Activated B cell treated with CpG ODN at 0.5 μM for 24 hours (primary cell): Measurements from ENCODE around the gene FCHO1. TPM values are rescaled to one million over a fixed set of nuclear protein-coding genes. Genes with fewer than 3 reads are reported as not detected.
A peak's percentile ranks its signal among the peaks of the same experiment; 100 is the strongest.
"Not testable (repeated sequence)": the region's sequence is repeated elsewhere in the genome, so short reads cannot be mapped to it uniquely, and the experiment has no call there.

Experiments
- ATAC-seq: fragments of 200-7000 bp; cut with Tn5 transposase; one replicate; pipeline ENCODE4 v1.10.0; 2021; ENCODE audit warnings: low read depth, mild to moderate bottlenecking, moderate library complexity
- CTCF ChIA-PET: fragments of 350-600 bp; sonication (Branson Sonifier 250); formaldehyde crosslinking; loops from one replicate; lab custom pipeline; 2021; ENCODE audit warnings: antibody characterized with exemption; lab: Charles Lee
- POLR2A ChIA-PET: fragments of 350-600 bp; sonication (Branson Sonifier 250); formaldehyde crosslinking; loops from one replicate; lab custom pipeline; 2021; ENCODE audit warnings: antibody characterized with exemption; lab: Charles Lee
- DNase-seq: peaks from one replicate; pipeline ENCODE4 v3.0.0; 2022
- H3K27ac Mint-ChIP-seq: one replicate; pipeline ENCODE4 v1.8.0; 2020; ENCODE audit warnings: mixed read lengths
- H3K27me3 Mint-ChIP-seq: one replicate; pipeline ENCODE4 v1.8.0; 2021; ENCODE audit warnings: mixed read lengths
- H3K36me3 Mint-ChIP-seq: one replicate; pipeline ENCODE4 v1.8.0; 2021; ENCODE audit warnings: low read depth, mixed read lengths
- H3K4me1 Mint-ChIP-seq: one replicate; pipeline ENCODE4 v1.8.0; 2021; ENCODE audit warnings: mixed read lengths
- H3K4me3 Mint-ChIP-seq: one replicate; pipeline ENCODE4 v1.8.0; 2020; ENCODE audit warnings: mild to moderate bottlenecking, mixed read lengths
- H3K9me3 Mint-ChIP-seq: one replicate; pipeline ENCODE4 v1.8.0; 2020; ENCODE audit warnings: mixed read lengths
- CTCF ChIP-seq: fragments of 200-600 bp; IDR thresholded peaks from one replicate; pipeline ENCODE4 v1.8.0; 2022; ENCODE audit warnings: antibody characterized with exemption, mild to moderate bottlenecking
- intact Hi-C: fragments of 100-400 bp; cut with micrococcal nuclease; formaldehyde crosslinking; loops from one replicate; pipeline ENCODE4 v1.15.1; 2024
- total RNA-seq: library from RNA; stranded (reverse); gene quantifications from 2 replicates; pipeline ENCODE4 v1.2.3, GENCODE V29; 2022

The FCHO1 gene
- total RNA-seq, 1 donor from 2014 or later = 103 TPM

GRCh38 chr19:17778968-17779929, 28.0 kb downstream of the FCHO1 start:
- Mint-ChIP-seq H3K27ac (peak overlapping the region; percentile 68), H3K4me3 (no peak overlapping the region), H3K27me3 (no peaks in the 10 kb centered on the region), H3K9me3 (no peaks in the 10 kb centered on the region), H3K36me3 (peaks cover 61% of the 10 kb centered on the region), H3K4me1 (peaks cover 45% of the 10 kb centered on the region)
- no peak for TF ChIP-seq CTCF
- no peak for DNase-seq
- intact Hi-C loops = loop anchor here (5.0 kb wide), 2 partner anchors 42 to 153 kb away; partner anchors contain the start of gene CCDC124
- CTCF ChIA-PET = no interaction called here
- ATAC-seq = no peak
- POLR2A ChIA-PET = interaction anchor here (0.6 to 6.9 kb wide), 4 partner anchors 26 to 251 kb away, joined by 3 to 109 read pairs (median 10); partner anchors contain the start of gene FCHO1

- Mint-ChIP-seq H3K27ac (no peak overlapping the region), H3K4me1 (peaks cover 40% of the 10 kb centered on the region), H3K27me3 (no peaks in the 10 kb centered on the region), H3K9me3 (no peaks in the 10 kb centered on the region), H3K4me3 (no peak overlapping the region), H3K36me3 (peaks cover 58% of the 10 kb centered on the region)
- intact Hi-C loops = no loop called here
- ATAC-seq = no peak
- POLR2A ChIA-PET = interaction anchor here (1.4 to 6.9 kb wide), 2 partner anchors 27 to 67 kb away, joined by 4 to 109 read pairs; partner anchors contain the start of genes FCHO1 and JAK3
- no peak for TF ChIP-seq CTCF
- CTCF ChIA-PET = no interaction called here
- no peak for DNase-seq
These were observed 29.5 kb downstream of the FCHO1 start for GRCh38 chr19:17780781-17781180.

- H3K36me3 Mint-ChIP-seq = peaks cover 67% of the 10 kb centered on the region
- intact Hi-C loops = loop anchor here (1.0 kb wide), 5 partner anchors 7 to 287 kb away; no protein-coding TSS in a partner anchor
- not testable (repeated sequence) for H3K27me3 Mint-ChIP-seq, H3K27ac Mint-ChIP-seq, H3K4me3 Mint-ChIP-seq, DNase-seq, H3K9me3 Mint-ChIP-seq, ATAC-seq
- POLR2A ChIA-PET = interaction anchor here (0.7 to 2.3 kb wide), 4 partner anchors 29 to 1241 kb away, joined by 4 to 6 read pairs (median 4); partner anchors contain the start of gene CCDC124
- CTCF ChIA-PET = interaction anchor here (0.8 to 4.6 kb wide), 8 partner anchors 9 to 288 kb away, joined by 3 to 22 read pairs (median 4); partner anchors contain the start of gene RPL18A
- H3K4me1 Mint-ChIP-seq = peaks cover 16% of the 10 kb centered on the region
These were observed 32.4 kb downstream of the FCHO1 start for GRCh38 chr19:17783721-17784120.

GRCh38 chr19:17784201-17785008, 33.1 kb downstream of the FCHO1 start:
- Mint-ChIP-seq H3K9me3 (no peaks in the 10 kb centered on the region), H3K27me3 (no peaks in the 10 kb centered on the region), H3K4me3 (no peak overlapping the region), H3K27ac (no peak overlapping the region), H3K4me1 (peaks cover 9% of the 10 kb centered on the region), H3K36me3 (peaks cover 74% of the 10 kb centered on the region)
- ATAC-seq (peak; percentile 89), DNase-seq (peak; percentile 62)
- ChIA-PET CTCF (interaction anchor here (0.9 to 4.6 kb wide), 9 partner anchors 10 to 288 kb away, joined by 3 to 22 read pairs (median 4); no protein-coding TSS in a partner anchor), POLR2A (interaction anchor here (0.6 to 2.3 kb wide), 5 partner anchors 15 to 290 kb away, joined by 3 to 6 read pairs (median 4); partner anchors contain the start of genes CCDC124 and RPL18A)
- intact Hi-C loops = loop anchor here (1.0 kb wide), 5 partner anchors 8 to 288 kb away; no protein-coding TSS in a partner anchor
- no peak for TF ChIP-seq CTCF

GRCh38 chr19:17787274-17787913, 36.1 kb downstream of the FCHO1 start:
- TF ChIP-seq CTCF = no peak

More at GRCh38 chr19:17787274-17787913, 36.1 kb downstream of the FCHO1 start:
- ChIA-PET CTCF (interaction anchor here (1.0 kb wide), 1 partner anchor 84 kb away, joined by 5 read pairs; no protein-coding TSS in a partner anchor), POLR2A (no interaction called here)
- intact Hi-C loops = no loop called here
- Mint-ChIP-seq H3K9me3 (no peaks in the 10 kb centered on the region), H3K4me3 (no peak overlapping the region), H3K27ac (no peak overlapping the region), H3K4me1 (peaks cover 23% of the 10 kb centered on the region), H3K27me3 (no peaks in the 10 kb centered on the region), H3K36me3 (peaks cover 55% of the 10 kb centered on the region)
- ATAC-seq (no peak), DNase-seq (no peak)
